PC-9 (cell line): Measurements from ENCODE around the gene ABLIM2. TPM values are rescaled to one million over a fixed set of nuclear protein-coding genes. Genes with fewer than 3 reads are reported as not detected.

ENCODE experiments used
- BruUV-seq: library from RNA; stranded (reverse); fragments of 400-500 nt; replicated peaks from 2 replicates; lab custom pipeline; 2021; lab: Mats Ljungman, UMichigan
- CTCF ChIA-PET: fragments of 300-600 bp; sonication (Branson Sonifier 250); formaldehyde crosslinking; loops from one replicate; lab custom pipeline; 2022; ENCODE audit warnings: antibody characterized with exemption; lab: Charles Lee
- POLR2A ChIA-PET: fragments of 300-600 bp; sonication (Branson Sonifier 250); formaldehyde crosslinking; loops from one replicate; lab custom pipeline; 2022; ENCODE audit warnings: antibody characterized with exemption; ENCODE audit not compliant: unreplicated experiment; lab: Charles Lee
- DNase-seq, 2 experiments: peaks; one replicate each; pipeline versions ENCODE4 v3.0.0 to v3.0.0-alpha.2; 2015 to 2022; ENCODE audit warnings: mixed read lengths in 1 of 2
- H2AFZ ChIP-seq: fragments of 200-600 bp; sonication (generic); 2 replicates; pipeline ENCODE4 v1.8.1; 2017; ENCODE audit warnings: antibody characterized with exemption
- H3F3A ChIP-seq: fragments of 200-600 bp; sonication (generic); 2 replicates; pipeline ENCODE4 v1.8.1; 2017; ENCODE audit warnings: antibody characterized with exemption, mild to moderate bottlenecking, low read depth; ENCODE audit not compliant: insufficient read depth
- H3K27ac ChIP-seq: fragments of 200-600 bp; sonication (generic); 2 replicates; pipeline ENCODE4 v1.6.1; 2016; ENCODE audit warnings: mixed run types
- H3K27me3 ChIP-seq: fragments of 200-600 bp; sonication (generic); 2 replicates; pipeline ENCODE4 v1.6.1; 2016; ENCODE audit warnings: low read depth, mixed run types; ENCODE audit not compliant: insufficient read depth
- H3K36me3 ChIP-seq: fragments of 200-600 bp; sonication (generic); 2 replicates; pipeline ENCODE4 v1.6.1; 2016; ENCODE audit warnings: low read depth, mixed run types
- H3K4me1 ChIP-seq: fragments of 200-600 bp; sonication (generic); replicated peaks from 2 replicates; pipeline ENCODE4 v1.6.1; 2016; ENCODE audit warnings: mixed run types; ENCODE audit not compliant: insufficient read depth
- H3K4me2 ChIP-seq: fragments of 200-600 bp; sonication (generic); 2 replicates; pipeline ENCODE4 v1.6.1; 2017; ENCODE audit warnings: mixed run types
- H3K4me3 ChIP-seq: fragments of 200-600 bp; sonication (generic); 2 replicates; pipeline ENCODE4 v1.6.1; 2016; ENCODE audit warnings: mixed run types
- H3K79me2 ChIP-seq: fragments of 200-600 bp; sonication (generic); 2 replicates; pipeline ENCODE4 v1.6.1; 2017; ENCODE audit warnings: low read depth, mixed run types
- H3K9me2 ChIP-seq: fragments of 200-600 bp; sonication (generic); 2 replicates; pipeline ENCODE4 v1.8.1; 2017; ENCODE audit warnings: mild to moderate bottlenecking; ENCODE audit not compliant: insufficient read depth
- H3K9me3 ChIP-seq: fragments of 200-600 bp; sonication (generic); 2 replicates; pipeline ENCODE4 v1.8.1; 2016; ENCODE audit warnings: low read depth; ENCODE audit not compliant: insufficient read depth
- H4K20me1 ChIP-seq: fragments of 200-600 bp; sonication (generic); 2 replicates; pipeline ENCODE4 v1.8.1; 2017; ENCODE audit not compliant: insufficient read depth
- CTCF ChIP-seq: fragments of 200-600 bp; sonication (generic); conservative IDR thresholded peaks from 2 replicates; pipeline ENCODE4 v1.6.1; 2017; ENCODE audit warnings: mixed run types, antibody characterized with exemption, mild to moderate bottlenecking, moderate library complexity
- EZH2 ChIP-seq: fragments of 200-600 bp; sonication (generic); IDR thresholded peaks from 2 replicates; pipeline ENCODE4 v1.8.0; 2017; ENCODE audit warnings: antibody characterized with exemption, low read depth
- intact Hi-C: fragments of 100-400 bp; cut with micrococcal nuclease; formaldehyde crosslinking; loops from one replicate; pipeline ENCODE4 v1.10.0; 2022; ENCODE audit not compliant: unreplicated experiment
- total RNA-seq: library from RNA; stranded (reverse); gene quantifications from 2 replicates; pipeline ENCODE4 v1.2.3, GENCODE V29; 2021

ABLIM2 gene
- total RNA-seq, 1 experiment from 2014 or later: 1.6 TPM

DNA sequence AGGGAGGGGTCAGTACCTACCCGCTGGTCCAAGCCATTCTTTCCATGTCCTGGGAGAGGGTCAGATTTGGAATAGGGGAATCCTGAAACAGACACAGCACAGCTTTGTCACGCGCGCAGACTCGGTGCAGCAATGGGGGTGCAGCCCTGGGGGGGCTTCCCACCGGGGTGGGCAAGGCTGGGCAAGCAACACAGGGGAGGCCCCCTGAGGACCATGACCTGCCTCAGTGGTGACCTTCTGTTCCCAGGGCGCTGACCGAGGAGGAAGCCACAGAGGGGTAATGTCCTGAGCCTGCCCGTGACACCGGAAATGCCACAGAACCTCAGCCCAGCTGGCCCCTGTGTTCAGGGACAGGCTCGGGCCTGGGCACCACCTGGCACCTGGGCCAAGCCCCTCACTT, 165.8 kb downstream of the ABLIM2 start:
- ChIA-PET POLR2A (interaction anchor here (0.5 kb wide), 1 partner anchor 279 kb away, joined by 3 read pairs; no protein-coding TSS in a partner anchor), CTCF (no interaction called here)
- H3K27me3 ChIP-seq: no peaks in the 10 kb centered on the region
- H3K27ac ChIP-seq: no peak overlapping the region
- H3K79me2 ChIP-seq: no peaks in the 10 kb centered on the region
- H3K9me3 ChIP-seq: no peaks in the 10 kb centered on the region
- no peak overlapping the region for H3K4me2 ChIP-seq
- no peaks in the 10 kb centered on the region for H3K9me2 ChIP-seq
- H3K4me3 ChIP-seq: no peak overlapping the region
- TF ChIP-seq CTCF (no peak), EZH2 (no peak)
- H3K36me3 ChIP-seq: no peaks in the 10 kb centered on the region
- intact Hi-C loops: no loop called here
- H3F3A ChIP-seq: peaks cover 4% of the 10 kb centered on the region; the same call in 1 of the 2 replicates
- H2AFZ ChIP-seq: no peak overlapping the region
- no TSS peak for BruUV-seq
- peaks cover 9% of the 10 kb centered on the region for H3K4me1 ChIP-seq
- no peak for DNase-seq
- H4K20me1 ChIP-seq: no peaks in the 10 kb centered on the region

- TF ChIP-seq CTCF (no peak), EZH2 (no peak)
- no peaks in the 10 kb centered on the region for H3K9me2 ChIP-seq
- ChIA-PET POLR2A (no interaction called here), CTCF (no interaction called here)
- no peaks in the 10 kb centered on the region for H3K27me3 ChIP-seq
- BruUV-seq: no TSS peak
- H3F3A ChIP-seq: peaks cover 11% of the 10 kb centered on the region; the same call in 1 of the 2 replicates
- no peaks in the 10 kb centered on the region for H4K20me1 ChIP-seq
- no peak overlapping the region for H3K27ac ChIP-seq
- DNase-seq: no peak
- peaks cover 13% of the 10 kb centered on the region for H3K4me1 ChIP-seq
- H3K79me2 ChIP-seq: no peaks in the 10 kb centered on the region
- no peak overlapping the region for H3K4me2 ChIP-seq
- H2AFZ ChIP-seq: no peak overlapping the region
- H3K36me3 ChIP-seq: no peaks in the 10 kb centered on the region
- H3K4me3 ChIP-seq: no peak overlapping the region
- no peaks in the 10 kb centered on the region for H3K9me3 ChIP-seq
- intact Hi-C loops: no loop called here
Observed at GRCh38 chr4:7990807-7991459, 167.7 kb downstream of the ABLIM2 start.

GRCh38 chr4:7989654-7990053, 169.0 kb downstream of the ABLIM2 start:
- Histone ChIP-seq H4K20me1 (no peaks in the 10 kb centered on the region), H3K9me3 (no peaks in the 10 kb centered on the region), H3K79me2 (no peaks in the 10 kb centered on the region), H3K27me3 (no peaks in the 10 kb centered on the region), H3K4me2 (no peak overlapping the region), H3K4me1 (peaks cover 13% of the 10 kb centered on the region), H2AFZ (no peak overlapping the region), H3F3A (peaks cover 12% of the 10 kb centered on the region; the same call in 1 of the 2 replicates), H3K36me3 (no peaks in the 10 kb centered on the region), H3K27ac (no peak overlapping the region), H3K4me3 (no peak overlapping the region), H3K9me2 (no peaks in the 10 kb centered on the region)
- TF ChIP-seq CTCF (no peak), EZH2 (no peak)
- ChIA-PET POLR2A (no interaction called here), CTCF (no interaction called here)
- intact Hi-C loops: loop anchor here (5.0 kb wide), 1 partner anchor 227 kb away; no protein-coding TSS in a partner anchor
- DNase-seq: no peak
- BruUV-seq: no TSS peak
